ENCODE data around the gene MACROD2.

DNA sequence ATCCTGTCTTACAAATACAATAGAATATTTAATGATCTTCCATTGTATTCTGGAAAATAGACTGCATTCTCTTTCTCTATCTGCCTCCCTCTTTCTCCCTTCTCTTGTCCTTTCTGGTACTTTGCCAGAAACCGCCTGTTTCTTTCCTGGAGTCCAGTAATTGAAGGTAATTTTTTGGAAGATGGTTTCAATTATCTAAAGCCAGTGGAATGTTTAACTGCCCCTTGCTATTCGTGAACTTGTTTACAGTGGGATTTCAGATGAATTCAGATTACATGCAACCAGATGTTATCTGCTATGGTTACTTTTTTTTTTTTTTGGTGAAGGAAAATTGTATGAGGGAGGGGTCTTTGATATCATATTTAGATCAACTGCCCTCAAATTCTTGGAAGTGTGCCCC lies 997.6 kb downstream of the MACROD2 start:
- TF ChIP-seq CTCF (IDR thresholded peaks at IDR 0.05) (no peak), POLR2A (IDR thresholded peaks at IDR 0.05) (no peak)
